ENCODE data around the gene HDGFL2. TPM values are rescaled to one million over a fixed set of nuclear protein-coding genes. Genes with fewer than 3 reads are reported as not detected.
"Not testable (repeated sequence)": the region's sequence is repeated elsewhere in the genome, so short reads cannot be mapped to it uniquely, and the experiment has no call there.

The HDGFL2 gene
- total RNA-seq, 2 experiments from 2014 or later = 17.2 to 18.0 TPM

- Histone ChIP-seq H3K36me3 (ENCODE audit: insufficient read depth, low read length) (no peaks in the 10 kb centered on the region), H3K4me1 (ENCODE audit: insufficient read depth, low read length) (peaks cover 17% of the 10 kb centered on the region), H3K27ac (ENCODE audit: low read depth in 1 of 2, low read length in 2 of 2) (no peak overlapping the region), H3K4me3 (ENCODE audit: low read length) (no peak overlapping the region), H3K27me3 (ENCODE audit: control insufficient read depth in 1 of 2, insufficient read depth in 2 of 2, low read length in 2 of 2) (peaks cover 18 to 28% of the 10 kb centered on the region in 2 experiments), H3K9me3 (ENCODE audit: control insufficient read depth in 1 of 2, insufficient read depth in 1 of 2, low read length in 2 of 2) (peaks cover 0 to 30% of the 10 kb centered on the region in 2 experiments)
- Mint-ChIP-seq H3K9me3 (no peaks in the 10 kb centered on the region), H3K4me3 (no peak overlapping the region), H3K27ac (no peak overlapping the region), H3K36me3 (ENCODE audit: low read depth) (no peaks in the 10 kb centered on the region), H3K27me3 (peaks cover 31% of the 10 kb centered on the region), H3K4me1 (ENCODE audit: low read depth) (no peaks in the 10 kb centered on the region)
- intact Hi-C loops (cut with DNase I, micrococcal nuclease) = no loop called here
- DNase-seq (no peak), ATAC-seq (ENCODE audit: poor library complexity) (no peak)
- POLR2A ChIA-PET = no interaction called here
- CTCF ChIA-PET = no interaction called here
- no peak for TF ChIP-seq CTCF (IDR thresholded peaks at IDR 0.05)
These were observed 67.1 kb downstream of the HDGFL2 start for GRCh38 chr19:4539169-4539692.

GRCh38 chr19:4539693-4540581 lies 67.8 kb downstream of the HDGFL2 start, which contains the start of gene LRG1:
LRG1 (minus strand) TSS chr19:4540036; CDS start chr19:4540013, 23 bp downstream.
- no peaks in the 10 kb centered on the region for H3K4me1 Mint-ChIP-seq (ENCODE audit: low read depth)
- no peaks in the 10 kb centered on the region for H3K36me3 Mint-ChIP-seq (ENCODE audit: low read depth)
- POLR2A ChIA-PET = interaction anchor here (0.7 kb wide), 1 partner anchor 462 kb away, joined by 3 read pairs; no protein-coding TSS in a partner anchor
- ATAC-seq (ENCODE audit: poor library complexity) = no peak
- Histone ChIP-seq H3K4me3 (ENCODE audit: low read length) (no peak within 1 kb of the TSS), H3K4me1 (ENCODE audit: insufficient read depth, low read length) (peaks cover 15% of the 10 kb centered on the region), H3K36me3 (ENCODE audit: insufficient read depth, low read length) (no peaks in the 10 kb centered on the region), H3K27ac (ENCODE audit: low read depth in 1 of 2, low read length in 2 of 2) (no peak within 1 kb of the TSS), H3K27me3 (ENCODE audit: control insufficient read depth in 1 of 2, insufficient read depth in 2 of 2, low read length in 2 of 2) (peaks cover 18 to 28% of the 10 kb centered on the region in 2 experiments), H3K9me3 (ENCODE audit: control insufficient read depth in 1 of 2, insufficient read depth in 1 of 2, low read length in 2 of 2) (peaks cover 0 to 30% of the 10 kb centered on the region in 2 experiments)
- H3K9me3 Mint-ChIP-seq = no peaks in the 10 kb centered on the region
- intact Hi-C loops (cut with DNase I, micrococcal nuclease) = no loop called here
- peak in 3 of 14 experiments; percentile 11 to 60 (median 53) for DNase-seq
- H3K27me3 Mint-ChIP-seq = peaks cover 31% of the 10 kb centered on the region
- no peak for TF ChIP-seq CTCF (IDR thresholded peaks at IDR 0.05)
- no peak within 1 kb of the TSS for H3K4me3 Mint-ChIP-seq
- no peak within 1 kb of the TSS for H3K27ac Mint-ChIP-seq
- CTCF ChIA-PET = no interaction called here

- H3K4me1 Mint-ChIP-seq (ENCODE audit: low read depth) = no peaks in the 10 kb centered on the region
- no peak overlapping the region for H3K27ac Mint-ChIP-seq
- H3K9me3 ChIP-seq (ENCODE audit: control insufficient read depth in 1 of 2, insufficient read depth in 1 of 2, low read length in 2 of 2) = peaks cover 0 to 30% of the 10 kb centered on the region in 2 experiments
- no peaks in the 10 kb centered on the region for H3K36me3 ChIP-seq (ENCODE audit: insufficient read depth, low read length)
- H3K4me1 ChIP-seq (ENCODE audit: insufficient read depth, low read length) = peaks cover 7% of the 10 kb centered on the region
- DNase-seq (peak in 2 of 14 experiments; percentile 36 to 57), ATAC-seq (ENCODE audit: poor library complexity) (no peak)
- H3K27me3 Mint-ChIP-seq = peaks cover 26% of the 10 kb centered on the region
- H3K4me3 Mint-ChIP-seq = no peak overlapping the region
- no peak for TF ChIP-seq CTCF (IDR thresholded peaks at IDR 0.05)
- intact Hi-C loops (cut with DNase I, micrococcal nuclease) = no loop called here
- no peak overlapping the region for H3K27ac ChIP-seq (ENCODE audit: low read depth in 1 of 2, low read length in 2 of 2)
- H3K4me3 ChIP-seq (ENCODE audit: low read length) = no peak overlapping the region
- ChIA-PET POLR2A (no interaction called here), CTCF (no interaction called here)
- peaks cover 15 to 19% of the 10 kb centered on the region in 2 experiments for H3K27me3 ChIP-seq (ENCODE audit: control insufficient read depth in 1 of 2, insufficient read depth in 2 of 2, low read length in 2 of 2)
- H3K36me3 Mint-ChIP-seq (ENCODE audit: low read depth) = no peaks in the 10 kb centered on the region
- no peaks in the 10 kb centered on the region for H3K9me3 Mint-ChIP-seq
These were observed 69.2 kb downstream of the HDGFL2 start for GRCh38 chr19:4541114-4541805.

GRCh38 chr19:4541806-4542145 lies 69.7 kb downstream of the HDGFL2 start:
- Histone ChIP-seq H3K27me3 (ENCODE audit: control insufficient read depth in 1 of 2, insufficient read depth in 2 of 2, low read length in 2 of 2) (peaks cover 12 to 14% of the 10 kb centered on the region in 2 experiments), H3K9me3 (ENCODE audit: control insufficient read depth in 1 of 2, insufficient read depth in 1 of 2, low read length in 2 of 2) (peaks cover 0 to 30% of the 10 kb centered on the region in 2 experiments)
- POLR2A ChIA-PET; H3K36me3 Mint-ChIP-seq (ENCODE audit: low read depth); H3K27ac ChIP-seq (ENCODE audit: low read depth in 1 of 2, low read length in 2 of 2); H3K9me3 Mint-ChIP-seq; H3K4me1 ChIP-seq (ENCODE audit: insufficient read depth, low read length); intact Hi-C loops (cut with DNase I, micrococcal nuclease); H3K4me3 Mint-ChIP-seq; H3K27ac Mint-ChIP-seq; H3K36me3 ChIP-seq (ENCODE audit: insufficient read depth, low read length); H3K4me1 Mint-ChIP-seq (ENCODE audit: low read depth); H3K4me3 ChIP-seq (ENCODE audit: low read length); CTCF ChIA-PET; DNase-seq; ATAC-seq (ENCODE audit: poor library complexity): not testable (repeated sequence)
- peaks cover 26% of the 10 kb centered on the region for H3K27me3 Mint-ChIP-seq

All from CD4-positive, alpha-beta T cell (primary cell).